H1 (cell line): ENCODE results near the gene THYN1. TPM values are rescaled to one million over a fixed set of nuclear protein-coding genes. Genes with fewer than 3 reads are reported as not detected.

Experiments
- CTCF ChIA-PET: fragments of 300-600 bp; sonication (Branson Sonifier 250); formaldehyde crosslinking; loops from one replicate; lab custom pipeline; 2021; ENCODE audit not compliant: partially characterized antibody; lab: Charles Lee
- POLR2A ChIA-PET: fragments of 300-600 bp; sonication (Branson Sonifier 250); formaldehyde crosslinking; loops from one replicate; lab custom pipeline; 2021; ENCODE audit warnings: inconsistent platforms; ENCODE audit not compliant: partially characterized antibody; lab: Charles Lee
- DNase-seq, 2 experiments: peaks; one replicate each; pipeline versions ENCODE4 v3.0.0 to v3.0.0-alpha.2; 2010 to 2022; ENCODE audit warnings: low spot score in 2 of 2, low read depth in 1 of 2, mixed read lengths in 1 of 2
- FAIRE-seq: peaks from 2 replicates; lab custom pipeline; 2011; peaks lifted over from hg19 to GRCh38; lab: Jason Lieb, UNC
- H2AFZ ChIP-seq: 2 replicates; pipeline ENCODE4 v1.8.1; 2012; ENCODE audit warnings: low read length, inconsistent platforms
- H2AK5ac ChIP-seq: 2 replicates; pipeline ENCODE4 v1.6.1; 2013; ENCODE audit warnings: low read depth, low read length
- H2BK120ac ChIP-seq: replicated peaks from 2 replicates; pipeline ENCODE3; 2013; ENCODE audit warnings: low read depth, low read length, inconsistent platforms
- H2BK12ac ChIP-seq: 2 replicates; pipeline ENCODE4 v1.6.1; 2013; ENCODE audit warnings: low read depth, low read length
- H2BK15ac ChIP-seq: 2 replicates; pipeline ENCODE4 v1.6.1; 2013; ENCODE audit warnings: low read length
- H2BK20ac ChIP-seq: 2 replicates; pipeline ENCODE4 v1.6.1; 2013; ENCODE audit warnings: low read length
- H2BK5ac ChIP-seq: 2 replicates; pipeline ENCODE4 v1.6.1; 2013; ENCODE audit warnings: low read depth, low read length
- H3K14ac ChIP-seq: 2 replicates; pipeline ENCODE4 v1.6.1; 2013; ENCODE audit warnings: inconsistent platforms; ENCODE audit not compliant: insufficient read length
- H3K18ac ChIP-seq: 2 replicates; pipeline ENCODE4 v1.6.1; 2013; ENCODE audit warnings: low read length; ENCODE audit errors: extremely low read depth
- H3K23ac ChIP-seq: 2 replicates; pipeline ENCODE4 v1.6.1; 2013; ENCODE audit warnings: inconsistent platforms; ENCODE audit not compliant: insufficient read length
- H3K23me2 ChIP-seq: 2 replicates; pipeline ENCODE4 v1.6.1; 2013; ENCODE audit warnings: low read depth, low read length
- H3K27ac ChIP-seq: 2 replicates; pipeline ENCODE4 v1.6.1; 2011; ENCODE audit warnings: low read depth, low read length, inconsistent platforms
- H3K27me3 ChIP-seq, 4 experiments: replicated peaks in 1 of 4; 1 replicate in 1 of 4; 2 replicates in 3 of 4; pipeline versions ENCODE4 v1.6.1 to v1.8.1; 2011 to 2013; ENCODE audit warnings: low read length in 3 of 4, mild to moderate bottlenecking in 3 of 4, inconsistent platforms in 2 of 4, mixed read lengths in 2 of 4, moderate library complexity in 1 of 4; ENCODE audit not compliant: control insufficient read depth in 3 of 4, insufficient read depth in 3 of 4; ENCODE audit errors: extremely low read depth in 1 of 4
- H3K36me3 ChIP-seq, 4 experiments: 2 replicates each; pipeline versions ENCODE4 v1.6.1 to v1.8.1; 2011 to 2013; ENCODE audit warnings: mild to moderate bottlenecking in 4 of 4, low read length in 3 of 4, moderate library complexity in 2 of 4, control low read depth in 1 of 4, inconsistent platforms in 1 of 4; ENCODE audit not compliant: insufficient read depth in 4 of 4, control insufficient read depth in 2 of 4
- H3K4ac ChIP-seq: replicated peaks from 2 replicates; pipeline ENCODE3; 2013; ENCODE audit warnings: low read length, low read depth, mixed read lengths, inconsistent platforms; ENCODE audit not compliant: insufficient read length
- H3K4me1 ChIP-seq, 4 experiments: replicated peaks in 1 of 4; 1 replicate in 1 of 4; 2 replicates in 3 of 4; pipeline versions ENCODE4 v1.6.1 to v1.8.1; 2011 to 2013; ENCODE audit warnings: low read length in 3 of 4, inconsistent platforms in 2 of 4, mixed read lengths in 1 of 4; ENCODE audit not compliant: insufficient read depth in 4 of 4, control insufficient read depth in 3 of 4
- H3K4me2 ChIP-seq, 2 experiments: 2 replicates each; pipeline versions ENCODE4 v1.6.1 to v1.8.1; 2011 to 2013; ENCODE audit warnings: low read depth in 2 of 2, low read length in 2 of 2, control low read depth in 1 of 2, inconsistent platforms in 1 of 2, mild to moderate bottlenecking in 1 of 2; ENCODE audit not compliant: insufficient read depth in 1 of 2
- H3K4me3 ChIP-seq, 4 experiments: fragments of 200-600, 300-600 bp in 1 of 4; sonication (generic), shearing (Covaris generic), sonication (Bioruptor Twin) in 1 of 4; 2 replicates each; pipeline versions ENCODE4 v1.5.1 to v1.8.1; 2011 to 2016; ENCODE audit warnings: low read length in 4 of 4, low read depth in 3 of 4, control low read depth in 2 of 4, inconsistent platforms in 2 of 4, mild to moderate bottlenecking in 2 of 4, mixed read lengths in 1 of 4, moderate library complexity in 1 of 4; ENCODE audit not compliant: insufficient read depth in 2 of 4; ENCODE audit errors: extremely low read depth in 1 of 4
- H3K56ac ChIP-seq: replicated peaks from 2 replicates; pipeline ENCODE3; 2013; ENCODE audit warnings: low read depth, mild to moderate bottlenecking, mixed read lengths, low read length, inconsistent platforms; ENCODE audit not compliant: insufficient read length
- H3K79me1 ChIP-seq: 2 replicates; pipeline ENCODE4 v1.6.1; 2013; ENCODE audit warnings: low read depth, low read length, control low read depth
- H3K79me2 ChIP-seq, 2 experiments: 2 replicates each; pipeline versions ENCODE4 v1.6.1 to v1.8.1; 2012 to 2013; ENCODE audit warnings: low read length in 2 of 2, mild to moderate bottlenecking in 2 of 2, inconsistent platforms in 1 of 2; ENCODE audit not compliant: insufficient read depth in 2 of 2, control insufficient read depth in 1 of 2
- H3K9ac ChIP-seq, 4 experiments: replicated peaks in 1 of 4; 1 replicate in 1 of 4; 2 replicates in 3 of 4; pipeline versions ENCODE4 v1.6.1 to v1.8.1; 2011 to 2013; ENCODE audit warnings: low read depth in 3 of 4, low read length in 3 of 4, control low read depth in 2 of 4, mild to moderate bottlenecking in 2 of 4, moderate library complexity in 2 of 4, inconsistent platforms in 1 of 4; ENCODE audit errors: extremely low read depth in 1 of 4
- H3K9me3 ChIP-seq, 2 experiments: 2 replicates each; pipeline versions ENCODE4 v1.6.1 to v1.8.1; 2012 to 2013; ENCODE audit warnings: mild to moderate bottlenecking in 2 of 2, moderate library complexity in 2 of 2, control low read depth in 1 of 2, inconsistent platforms in 1 of 2, low read depth in 1 of 2, low read length in 1 of 2, mixed read lengths in 1 of 2; ENCODE audit not compliant: insufficient read depth in 2 of 2
- H4K20me1 ChIP-seq, 2 experiments: replicated peaks in 1 of 2; 2 replicates each; pipeline versions ENCODE3 to v1.8.1; 2011 to 2013; ENCODE audit warnings: inconsistent platforms in 2 of 2, low read length in 2 of 2, mild to moderate bottlenecking in 1 of 2; ENCODE audit not compliant: insufficient read depth in 2 of 2, control insufficient read depth in 1 of 2
- H4K5ac ChIP-seq: 2 replicates; pipeline ENCODE4 v1.6.1; 2013; ENCODE audit warnings: low read length, low read depth, mixed read lengths, inconsistent platforms; ENCODE audit not compliant: insufficient read length
- H4K8ac ChIP-seq: 2 replicates; pipeline ENCODE4 v1.8.0; 2013; ENCODE audit warnings: mild to moderate bottlenecking, moderate library complexity, low read length, inconsistent platforms; ENCODE audit not compliant: insufficient read depth; ENCODE audit errors: extremely low read depth
- H4K91ac ChIP-seq: replicated peaks from 2 replicates; pipeline ENCODE3; 2013; ENCODE audit warnings: low read length, mixed read lengths, inconsistent platforms; ENCODE audit not compliant: insufficient read length
- CREB1 ChIP-seq: IDR thresholded peaks from 2 replicates; pipeline ENCODE4 v1.6.1; 2012; ENCODE audit warnings: inconsistent platforms
- GABPA ChIP-seq: IDR thresholded peaks from 2 replicates; pipeline ENCODE4 v1.6.1; 2011; ENCODE audit warnings: mild to moderate bottlenecking, low read length, moderate library complexity, borderline replicate concordance; ENCODE audit not compliant: insufficient read depth
- JUN ChIP-seq: IDR thresholded peaks from 2 replicates; pipeline ENCODE4 v1.6.1; 2011; ENCODE audit warnings: low read depth, mild to moderate bottlenecking, improper control_type of control experiment, low read length
- MAFK ChIP-seq: IDR thresholded peaks from 2 replicates; pipeline ENCODE4 v1.6.1; 2012; ENCODE audit warnings: low read depth, mild to moderate bottlenecking, improper control_type of control experiment, low read length
- NRF1 ChIP-seq: IDR thresholded peaks from 2 replicates; pipeline ENCODE4 v1.6.1; 2011; ENCODE audit warnings: mild to moderate bottlenecking, low read depth, low read length, improper control_type of control experiment
- POLR2A ChIP-seq, 2 experiments: IDR thresholded peaks; 1 replicate in 1 of 2; 2 replicates in 1 of 2; pipeline ENCODE4 v1.6.1; 2011; ENCODE audit warnings: low read depth in 2 of 2, low read length in 2 of 2, mild to moderate bottlenecking in 2 of 2; ENCODE audit errors: control extremely low read depth in 1 of 2
- RFX5 ChIP-seq: IDR thresholded peaks from 2 replicates; pipeline ENCODE4 v1.6.1; 2011; ENCODE audit warnings: low read depth, low read length, improper control_type of control experiment, borderline replicate concordance
- SIN3A ChIP-seq, 2 experiments: IDR thresholded peaks in 1 of 2; conservative IDR thresholded peaks in 1 of 2; 2 replicates each; pipeline ENCODE4 v1.6.1; 2011 to 2012; ENCODE audit warnings: low read length in 2 of 2, improper control_type of control experiment in 1 of 2, low read depth in 1 of 2, mild to moderate bottlenecking in 1 of 2
- SP1 ChIP-seq: IDR thresholded peaks from 2 replicates; pipeline ENCODE4 v1.6.1; 2011; ENCODE audit warnings: low read depth, low read length
- SRF ChIP-seq: IDR thresholded peaks from 2 replicates; pipeline ENCODE4 v1.6.1; 2011; ENCODE audit warnings: mild to moderate bottlenecking, low read depth, low read length, moderate library complexity
- TAF7 ChIP-seq: optimal IDR thresholded peaks from 2 replicates; pipeline ENCODE3; 2011; ENCODE audit warnings: low read depth, mild to moderate bottlenecking, inconsistent platforms, low read length, moderate library complexity, borderline replicate concordance
- TCF12 ChIP-seq: IDR thresholded peaks from 2 replicates; pipeline ENCODE4 v1.6.1; 2011; ENCODE audit warnings: low read depth, mild to moderate bottlenecking, low read length
- USF2 ChIP-seq: IDR thresholded peaks from 2 replicates; pipeline ENCODE4 v1.6.1; 2011; ENCODE audit warnings: low read length, improper control_type of control experiment
- ZNF274 ChIP-seq: IDR thresholded peaks from 2 replicates; pipeline ENCODE4 v1.7.0; 2012; ENCODE audit warnings: low read length, borderline replicate concordance; ENCODE audit errors: extremely low read depth
- WGBS, 2 experiments: shearing (Covaris generic) in 1 of 2; methylation state at CpG; one replicate each; pipeline versions ENCODE4 v1.1.6 to v1.1.7; 2013 to 2015; ENCODE audit warnings: low lambda C conversion rate in 2 of 2, mixed read lengths in 2 of 2, inconsistent platforms in 1 of 2, low coverage in 1 of 2, missing lambda C conversion rate in 1 of 2; ENCODE audit not compliant: insufficient replicate concordance in 2 of 2, insufficient coverage in 1 of 2, insufficient read length in 1 of 2; ENCODE audit errors: extremely low coverage in 1 of 2, missing lambda C conversion rate in 1 of 2; 5-methylcytosine and 5-hydroxymethylcytosine counted together
- polyA plus RNA-seq, 7 experiments: library from polyadenylated mRNA; depleted of rRNA in 3 of 7; stranded (reverse) in 5 of 7; unstranded in 2 of 7; fragments of >200 nt in 5 of 7; fragments of 200-250 nt in 2 of 7; gene quantifications; 1 replicate in 5 of 7; 2 replicates in 1 of 7; 4 replicates in 1 of 7; pipeline versions ENCODE4 v1.2.1 to v1.2.3, GENCODE V29; 2011 to 2013; ENCODE audit warnings: missing spikeins in 2 of 7, mixed read lengths in 2 of 7
- total RNA-seq: library from RNA; stranded (reverse); fragmentation: NEBNext Ultra II Directional; extraction: Animal tissue kit (Norgen Biotek cat#: 25700); gene quantifications from 2 replicates; pipeline ENCODE4 v1.2.1, GENCODE V29; 2021

THYN1 gene
- total and polyA plus RNA-seq, 2 of the 8 experiments (the other 6 are each of a cell fraction or from before 2014, with no cell fraction given): 77.3 to 95.1 TPM

- WGBS, 2 experiments: 94% methylated on average over 4 of the region's 4 CpGs; no CpG with 5 or more reads in 1 of the 2 experiments
- Histone ChIP-seq H3K27me3 (no peaks in the 10 kb centered on the region), H3K36me3 (peaks cover 6 to 23% (median 17%) of the 10 kb centered on the region in 4 experiments), H2BK120ac (no peak overlapping the region), H4K20me1 (no peaks in the 10 kb centered on the region), H3K79me2 (no peaks in the 10 kb centered on the region), H2BK5ac (no peak overlapping the region), H4K5ac (no peak overlapping the region), H3K4me1 (no peaks in the 10 kb centered on the region), H3K4me2 (no peak overlapping the region), H3K56ac (no peak overlapping the region), H3K14ac (no peak overlapping the region), H4K91ac (no peak overlapping the region), H3K27ac (no peak overlapping the region), H3K9ac (no peak overlapping the region), H3K9me3 (no peaks in the 10 kb centered on the region), H3K4ac (no peak overlapping the region), H2BK20ac (no peak overlapping the region), H2AFZ (no peak overlapping the region), H3K79me1 (no peaks in the 10 kb centered on the region), H4K8ac (0 out of 2 replicates have a peak overlapping the region, but pooled peaks have one; percentile 31), H3K4me3 (no peak overlapping the region), H3K23me2 (no peaks in the 10 kb centered on the region), H2BK12ac (no peak overlapping the region), H2BK15ac (no peak overlapping the region), H3K23ac (no peak overlapping the region), H3K18ac (no peak overlapping the region), H2AK5ac (no peak overlapping the region)
- ChIA-PET POLR2A (interaction anchor here (1.3 to 2.1 kb wide), 2 partner anchors 10 kb away, joined by 5 to 8 read pairs; partner anchors contain the start of genes ACAD8 and THYN1), CTCF (interaction anchor here (0.8 to 3.7 kb wide), 17 partner anchors 9 to 215 kb away, joined by 3 to 23 read pairs (median 4); partner anchors contain the start of genes ACAD8, GLB1L3, NCAPD3 and THYN1)
- DNase-seq (no peak), FAIRE-seq (no peak)
- no peak for TF ChIP-seq RFX5
- no peak for TF ChIP-seq JUN
- TF ChIP-seq TAF7: no peak
- no peak for TF ChIP-seq SP1
- TF ChIP-seq ZNF274: no peak
- no peak for TF ChIP-seq MAFK
- no peak for TF ChIP-seq CREB1
- no peak for TF ChIP-seq USF2
- no peak for TF ChIP-seq NRF1
- TF ChIP-seq POLR2A (IDR thresholded peaks at IDR 0.05; ENCODE audit: control extremely low read depth in 1 of 2, low read depth in 2 of 2, low read length in 2 of 2): no peak
- no peak for TF ChIP-seq GABPA
- no peak for TF ChIP-seq SRF
- TF ChIP-seq TCF12: no peak
- TF ChIP-seq SIN3A (conservative IDR thresholded peaks at IDR 0.05 in 1 of 2, IDR thresholded peaks at IDR 0.05 in 1 of 2; ENCODE audit: low read depth in 1 of 2, low read length in 2 of 2): no peak
Observed at GRCh38 chr11:134243913-134244312, 9.2 kb downstream of the THYN1 start.
